GM20431 (cell line): ENCODE results near the gene SLC16A4.
"Not testable (repeated sequence)": the region's sequence is repeated elsewhere in the genome, so short reads cannot be mapped to it uniquely, and the experiment has no call there.

Experiments used
- in situ Hi-C: fragments of 300-500 bp; cut with MseI, MboI; formaldehyde crosslinking; loops from one replicate; pipeline ENCODE4 v1.15.0; 2020; ENCODE audit warnings: low sequenced_read_pairs; ENCODE audit not compliant: unreplicated experiment

SLC16A4 gene

GRCh38 chr1:110411173-110411735 is 20.4 kb upstream of the SLC16A4 start:
- in situ Hi-C loops: no loop called here

- in situ Hi-C loops: no loop called here
Observed at GRCh38 chr1:110409316-110409715, 18.5 kb upstream of the SLC16A4 start.

GRCh38 chr1:110408488-110408887 is 17.7 kb upstream of the SLC16A4 start:
- in situ Hi-C loops: no loop called here

- in situ Hi-C loops: no loop called here
Observed at GRCh38 chr1:110407260-110408210, 16.7 kb upstream of the SLC16A4 start, which contains the start of gene LAMTOR5. TSS of gene LAMTOR5 (minus strand) at chr1:110407694. CDS start at chr1:110407620, 74 bp downstream.

- in situ Hi-C loops: not testable (repeated sequence)
Observed at GRCh38 chr1:110406407-110406806, 15.6 kb upstream of the SLC16A4 start.

- in situ Hi-C loops: no loop called here
Observed at GRCh38 chr1:110404401-110404800, 13.6 kb upstream of the SLC16A4 start.

GRCh38 chr1:110403805-110404204 is 13.0 kb upstream of the SLC16A4 start:
- in situ Hi-C loops: no loop called here

- in situ Hi-C loops: not testable (repeated sequence)
Observed at GRCh38 chr1:110396259-110396958, 5.6 kb upstream of the SLC16A4 start.

GRCh38 chr1:110394493-110394820 is 3.6 kb upstream of the SLC16A4 start:
- in situ Hi-C loops: no loop called here

GRCh38 chr1:110393691-110394492 is 3.1 kb upstream of the SLC16A4 start:
- in situ Hi-C loops: no loop called here

- in situ Hi-C loops: no loop called here
Observed at GRCh38 chr1:110393286-110393685, 2.5 kb upstream of the SLC16A4 start.

GRCh38 chr1:110390096-110390495 is 730 bp downstream of the SLC16A4 start:
- in situ Hi-C loops: no loop called here

GRCh38 chr1:110387048-110387754 is 3.6 kb downstream of the SLC16A4 start:
- in situ Hi-C loops: no loop called here

- in situ Hi-C loops: no loop called here
Observed at GRCh38 chr1:110385369-110385768, 5.5 kb downstream of the SLC16A4 start.

- in situ Hi-C loops: no loop called here
Observed at GRCh38 chr1:110384581-110385321, 6.1 kb downstream of the SLC16A4 start.

- in situ Hi-C loops: no loop called here
Observed at GRCh38 chr1:110383251-110383990, 7.4 kb downstream of the SLC16A4 start.

GRCh38 chr1:110380672-110381283 is 10.0 kb downstream of the SLC16A4 start:
- in situ Hi-C loops: no loop called here

GRCh38 chr1:110375490-110375889 is 15.3 kb downstream of the SLC16A4 start:
- in situ Hi-C loops: no loop called here
